Suprapubic skin (tissue), 4 donors: ENCODE data around the gene MAP2K6.

Experiments
- EP300 ChIP-seq: sonication (generic); formaldehyde crosslinking; IDR thresholded peaks from one replicate; pipeline ENCODE4 v1.6.1; 2017; ENCODE audit warnings: antibody characterized with exemption
- POLR2A ChIP-seq, 2 donors: fragments of 450-650 bp; IDR thresholded peaks; one replicate each; pipeline ENCODE4 v1.6.1; 2017; ENCODE audit warnings: antibody characterized with exemption in 2 of 2, mild to moderate bottlenecking in 2 of 2, moderate library complexity in 2 of 2
- POLR2AphosphoS5 ChIP-seq, 3 donors: sonication (generic); formaldehyde crosslinking; IDR thresholded peaks; one replicate each; pipeline ENCODE4 v1.6.1; 2017; ENCODE audit warnings: antibody characterized with exemption in 3 of 3
- TF ChIP-seq, protein P1 (sequence below), 2 donors: fragments of 200-600 bp in 1 of 2; fragments of 450-650 bp in 1 of 2; sonication (generic) in 1 of 2; IDR thresholded peaks; one replicate each; pipeline ENCODE4 v1.5.1; 2016 to 2019; ENCODE audit warnings: antibody characterized with exemption in 2 of 2, mild to moderate bottlenecking in 1 of 2, moderate library complexity in 1 of 2

DNA sequence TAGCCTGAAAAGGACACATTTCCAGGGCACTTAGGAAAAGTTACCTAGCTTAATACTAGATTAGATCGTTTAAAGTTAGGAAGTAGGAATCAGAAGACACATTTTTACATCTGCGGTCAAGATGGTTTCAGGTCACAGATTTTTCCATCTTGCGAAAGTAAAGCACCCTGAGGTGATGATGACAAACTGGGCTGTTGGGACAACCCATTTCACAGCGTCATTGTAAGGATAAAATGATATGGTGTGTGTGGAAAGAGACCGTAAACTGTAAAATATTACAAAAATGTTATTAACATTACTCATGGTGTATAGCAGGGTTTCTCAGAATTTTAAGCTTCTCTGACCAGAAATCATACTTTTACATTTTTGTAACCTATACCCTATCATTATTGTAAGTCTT lies 10.1 kb upstream of the MAP2K6 start:
- TF ChIP-seq POLR2A (IDR thresholded peaks at IDR 0.05) (no peak), EP300 (no peak), POLR2AphosphoS5 (IDR thresholded peaks at IDR 0.05) (no peak)
- TF ChIP-seq, protein P1, sequence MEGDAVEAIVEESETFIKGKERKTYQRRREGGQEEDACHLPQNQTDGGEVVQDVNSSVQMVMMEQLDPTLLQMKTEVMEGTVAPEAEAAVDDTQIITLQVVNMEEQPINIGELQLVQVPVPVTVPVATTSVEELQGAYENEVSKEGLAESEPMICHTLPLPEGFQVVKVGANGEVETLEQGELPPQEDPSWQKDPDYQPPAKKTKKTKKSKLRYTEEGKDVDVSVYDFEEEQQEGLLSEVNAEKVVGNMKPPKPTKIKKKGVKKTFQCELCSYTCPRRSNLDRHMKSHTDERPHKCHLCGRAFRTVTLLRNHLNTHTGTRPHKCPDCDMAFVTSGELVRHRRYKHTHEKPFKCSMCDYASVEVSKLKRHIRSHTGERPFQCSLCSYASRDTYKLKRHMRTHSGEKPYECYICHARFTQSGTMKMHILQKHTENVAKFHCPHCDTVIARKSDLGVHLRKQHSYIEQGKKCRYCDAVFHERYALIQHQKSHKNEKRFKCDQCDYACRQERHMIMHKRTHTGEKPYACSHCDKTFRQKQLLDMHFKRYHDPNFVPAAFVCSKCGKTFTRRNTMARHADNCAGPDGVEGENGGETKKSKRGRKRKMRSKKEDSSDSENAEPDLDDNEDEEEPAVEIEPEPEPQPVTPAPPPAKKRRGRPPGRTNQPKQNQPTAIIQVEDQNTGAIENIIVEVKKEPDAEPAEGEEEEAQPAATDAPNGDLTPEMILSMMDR (IDR thresholded peaks at IDR 0.05) = no peak
